SKM-1 (cell line): ENCODE data around the gene COPE.
"Not testable (repeated sequence)": the region's sequence is repeated elsewhere in the genome, so short reads cannot be mapped to it uniquely, and the experiment has no call there.

ENCODE experiments used
- DNase-seq: peaks from one replicate; lab custom pipeline; 2025; ENCODE audit not compliant: unreplicated experiment; lab: John Stamatoyannopoulos, UW

COPE gene

DNA sequence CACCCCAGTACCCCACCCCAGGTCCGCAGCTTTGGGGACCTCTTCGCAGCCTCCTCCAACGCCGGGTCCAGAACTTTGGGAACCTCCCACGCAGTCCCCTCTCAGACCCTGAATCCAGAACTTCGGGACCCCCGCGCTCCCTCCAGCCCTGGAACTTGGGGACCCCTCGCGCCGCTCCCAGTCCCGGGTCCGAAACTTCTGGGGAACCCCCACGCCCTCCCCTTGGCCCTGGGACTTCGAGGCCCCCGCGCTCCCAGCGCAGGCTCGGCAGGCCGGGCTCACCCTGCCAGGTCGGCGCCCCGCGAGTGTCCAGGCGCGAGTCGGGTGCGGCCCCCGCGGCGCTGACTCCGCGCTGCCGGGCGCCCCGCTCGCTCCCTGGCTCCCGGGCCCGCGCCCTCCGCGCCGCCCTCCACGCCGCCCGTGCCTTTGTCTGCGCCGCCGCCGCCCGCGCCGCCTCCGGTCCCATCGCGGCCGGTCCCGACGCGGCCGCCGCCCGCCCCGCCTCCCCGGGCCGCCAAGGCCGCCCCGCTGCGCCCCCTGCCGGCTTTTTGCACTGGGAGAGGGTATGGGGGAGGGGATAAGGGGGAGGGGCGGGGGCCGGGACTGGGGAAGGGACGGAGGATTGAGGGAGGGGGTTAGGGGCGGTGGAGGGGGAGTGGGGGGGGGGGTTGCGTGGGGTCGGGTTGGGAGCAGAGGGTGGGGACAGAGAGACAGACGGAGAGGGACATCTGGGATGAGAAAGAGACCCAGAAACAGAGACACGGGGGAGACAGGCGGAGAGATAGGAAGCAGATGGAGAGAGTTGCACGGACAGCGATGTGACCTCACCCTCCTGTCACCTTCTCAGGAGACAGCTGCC lies 21.8 kb upstream of the COPE start, which contains the start of gene HOMER3:
Gene HOMER3, minus strand, starts transcription at position 449 of the 859 bp plus-strand sequence. CDS start 2,235 bp downstream, outside the sequence.
- peak; percentile 29 for DNase-seq

DNA sequence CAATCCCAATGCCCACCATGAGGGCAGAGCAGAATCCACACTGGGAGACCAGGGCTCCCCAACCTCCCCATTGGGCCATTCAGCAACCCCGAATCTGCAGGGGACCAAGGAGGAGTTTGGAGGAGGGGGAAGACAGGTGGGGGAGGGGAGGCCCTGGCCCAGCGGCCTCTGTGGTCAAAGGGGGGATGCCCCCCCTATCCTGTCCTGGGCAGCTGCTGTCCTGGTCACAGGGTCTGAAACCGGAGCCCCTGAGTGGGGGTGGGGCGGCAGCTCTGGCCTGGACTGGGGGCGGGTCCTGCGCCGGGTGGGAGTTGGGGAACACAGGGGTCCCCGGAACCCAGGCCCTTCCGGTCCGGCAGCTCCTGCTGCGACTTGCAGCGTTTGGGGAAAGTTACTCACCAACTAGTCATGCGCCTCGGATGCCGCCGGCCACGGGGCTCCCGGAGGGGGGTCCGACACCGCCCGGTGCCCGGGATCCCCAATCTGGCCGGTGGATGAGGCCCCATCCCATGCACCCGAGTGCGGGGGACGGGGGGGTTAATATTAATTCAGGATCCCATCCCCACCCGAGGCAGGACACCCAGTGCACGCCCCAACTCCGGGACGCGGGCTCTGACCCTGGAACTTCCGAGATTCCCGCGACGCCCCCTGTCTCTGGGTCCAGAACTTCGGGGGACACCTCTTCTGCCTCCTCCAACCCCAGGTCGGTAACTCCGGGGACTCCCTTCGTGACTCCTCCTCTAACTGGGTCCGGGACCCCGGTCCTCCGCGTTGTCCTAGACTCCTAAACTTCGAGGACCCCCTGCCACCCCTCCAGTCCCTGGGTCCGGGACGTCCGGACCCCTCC lies 21.0 kb upstream of the COPE start:
- DNase-seq: no peak

DNA sequence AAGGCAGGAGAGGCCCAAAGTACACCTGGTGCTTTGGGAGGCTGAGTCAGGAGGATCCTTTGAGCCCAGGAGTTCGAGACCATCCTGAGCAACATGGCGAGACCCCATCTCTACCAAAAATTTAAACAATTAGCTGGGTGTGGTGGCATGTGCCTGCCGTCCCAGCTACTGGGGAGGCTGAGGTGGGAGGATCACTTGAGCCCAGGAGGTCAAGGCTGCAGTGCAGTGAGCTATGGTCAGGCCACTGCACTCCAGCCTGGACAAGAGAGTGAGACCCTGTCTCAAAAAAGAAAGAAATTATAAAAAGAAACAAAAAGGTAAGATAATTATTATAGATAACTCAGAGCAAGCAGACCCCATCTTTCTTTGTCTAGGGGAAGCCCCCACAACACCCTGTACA lies 20.0 kb upstream of the COPE start:
- DNase-seq: no peak

DNA sequence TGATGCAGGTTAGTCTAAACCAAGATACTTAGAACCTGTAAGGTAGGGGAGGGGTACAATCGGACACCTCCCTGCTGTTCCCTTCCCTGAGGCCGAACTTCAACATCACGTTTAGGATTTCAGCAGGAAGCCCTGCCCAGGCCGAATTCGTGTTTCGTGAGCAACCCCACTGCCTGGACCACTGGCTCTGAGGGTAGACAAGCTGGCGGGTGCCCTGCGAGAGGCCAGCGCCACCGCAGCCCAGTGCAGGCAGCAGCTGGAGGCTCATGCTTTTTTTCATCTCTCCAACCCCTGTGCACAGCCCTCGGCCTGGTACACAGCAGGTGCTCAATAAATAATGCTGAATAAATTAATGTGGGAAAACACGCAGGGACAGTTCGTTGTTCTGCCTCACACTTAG lies 14.1 kb upstream of the COPE start:
- DNase-seq: no peak

DNA sequence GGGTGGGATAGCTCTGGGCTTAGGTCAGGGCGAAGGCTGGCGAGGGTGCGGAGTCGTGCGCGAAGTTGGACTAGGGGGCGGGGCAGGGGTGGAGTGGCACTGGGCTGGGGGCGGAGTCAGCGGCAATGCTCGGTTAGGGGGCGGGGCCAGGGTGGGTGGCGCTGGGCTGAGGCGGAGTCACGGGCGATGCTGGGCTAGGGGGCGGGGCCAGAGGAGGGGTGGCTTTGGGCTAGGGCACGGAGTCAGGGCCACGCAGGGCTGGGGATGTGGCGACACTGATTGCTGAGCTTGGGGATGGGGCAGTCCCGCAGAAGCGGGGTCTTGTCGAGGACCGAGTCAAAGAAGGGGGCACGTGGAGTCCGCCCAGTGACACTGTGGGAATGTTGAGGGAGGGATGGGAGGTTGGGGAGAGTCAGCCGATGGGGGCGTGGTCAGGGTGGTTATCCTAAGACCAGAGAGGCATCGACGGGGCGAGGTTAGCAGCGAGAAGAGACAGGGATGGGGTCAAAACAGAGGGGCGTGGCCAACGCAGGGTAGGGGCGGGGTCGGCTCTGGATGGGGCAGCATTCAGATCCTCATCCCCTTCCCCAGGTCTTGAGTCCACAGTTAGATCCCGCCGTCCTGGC lies 13.1 kb upstream of the COPE start:
- no peak for DNase-seq

DNA sequence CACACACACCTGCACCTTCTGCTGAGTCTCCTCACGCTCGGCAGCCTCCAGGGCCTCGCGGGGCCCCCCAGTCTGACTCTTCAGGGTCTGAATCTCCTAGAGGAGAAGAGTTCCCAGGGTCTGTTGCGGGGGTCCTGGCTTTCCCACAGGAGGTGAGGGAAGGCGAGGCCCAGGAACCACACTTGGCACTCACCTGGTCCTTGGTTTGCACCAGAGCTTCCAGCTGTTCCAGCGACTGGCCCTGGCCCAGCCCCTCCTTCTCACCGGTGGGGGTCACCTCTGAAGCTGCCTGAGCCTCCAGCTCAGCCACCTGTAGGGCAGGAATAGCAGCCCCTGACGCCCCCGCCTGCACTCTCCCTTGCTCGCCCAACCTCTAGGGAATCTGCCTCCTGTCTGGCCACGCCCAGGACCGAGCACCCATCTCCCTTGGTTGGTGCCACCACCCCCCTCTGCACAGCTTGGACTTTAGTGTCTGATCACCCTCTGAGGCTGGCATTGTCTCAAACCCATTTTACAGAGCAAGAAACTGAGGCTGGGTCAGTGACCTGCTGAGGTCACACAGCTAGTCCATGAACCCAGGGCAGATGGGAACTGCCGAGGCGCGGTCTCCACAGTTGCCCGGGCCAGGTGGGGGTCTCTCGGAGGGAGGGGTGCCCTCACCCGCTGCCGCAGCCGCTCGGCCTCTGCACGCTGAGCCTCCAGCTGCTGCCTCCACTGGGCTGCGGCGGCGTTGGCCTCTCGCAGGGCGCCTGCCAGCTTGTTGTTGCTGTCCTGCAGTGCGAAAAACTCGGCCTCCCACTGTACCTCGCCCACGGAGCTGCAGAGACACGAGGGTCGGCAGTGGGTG lies 12.4 kb upstream of the COPE start:
- no peak for DNase-seq

DNA sequence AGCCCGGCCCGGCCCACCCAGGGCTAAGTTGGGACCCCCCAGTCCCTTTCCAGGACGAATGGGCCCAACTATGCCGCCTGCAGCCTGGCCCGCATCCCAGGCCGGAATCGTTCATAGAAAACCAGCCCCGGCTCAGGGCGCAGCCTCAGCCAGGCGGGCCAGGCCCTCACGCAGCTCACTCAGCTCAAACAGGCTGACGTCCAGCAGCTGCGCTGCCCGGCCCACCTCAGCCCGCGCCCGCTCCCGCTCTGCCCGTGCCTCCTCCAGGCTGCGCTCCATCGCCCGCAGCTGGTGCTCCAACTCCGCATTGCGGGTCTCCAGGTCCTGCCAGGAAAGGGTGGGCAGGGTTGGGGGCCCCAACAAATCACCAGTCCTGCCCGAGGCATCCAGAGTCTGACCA lies 10.1 kb upstream of the COPE start:
- DNase-seq: no peak

DNA sequence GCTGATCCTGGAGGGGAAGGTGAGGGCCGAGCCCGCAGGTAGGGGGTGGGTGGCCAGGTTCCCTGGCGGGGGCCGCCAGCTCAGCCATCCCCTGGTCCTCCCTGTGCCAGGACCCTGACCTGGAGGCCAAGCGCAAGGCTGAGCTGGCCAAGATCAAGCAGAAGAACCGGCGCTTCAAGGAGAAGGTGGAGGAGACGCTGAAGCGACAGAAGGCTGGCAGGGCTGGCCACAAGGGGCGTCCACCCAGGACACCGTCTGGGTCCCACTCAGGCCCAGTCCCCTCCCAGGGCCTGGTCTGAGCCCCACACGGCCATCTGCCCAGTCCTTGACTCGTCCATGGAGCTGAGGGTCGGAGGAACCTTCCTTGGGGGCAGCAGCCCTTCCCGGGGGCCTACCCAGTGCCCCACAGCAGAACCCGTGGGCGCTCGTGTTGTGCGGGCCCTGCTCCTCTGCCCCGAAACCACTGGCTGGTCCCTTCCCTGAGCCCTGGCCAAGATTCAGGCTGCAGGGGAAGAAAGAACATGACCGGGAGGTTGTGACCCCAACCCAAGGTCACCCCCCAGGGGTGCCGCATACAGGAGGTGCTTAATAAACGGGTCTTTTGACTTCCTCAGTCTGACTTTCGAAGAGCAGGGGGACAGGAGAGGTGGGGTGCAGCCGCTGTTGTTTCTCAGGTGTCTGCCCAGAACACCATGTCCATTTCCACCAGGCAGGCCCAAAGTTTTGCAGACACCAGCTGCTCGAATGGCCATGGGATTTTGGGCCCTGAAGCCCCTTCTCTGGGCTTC lies 9.0 kb upstream of the COPE start:
- no peak for DNase-seq

DNA sequence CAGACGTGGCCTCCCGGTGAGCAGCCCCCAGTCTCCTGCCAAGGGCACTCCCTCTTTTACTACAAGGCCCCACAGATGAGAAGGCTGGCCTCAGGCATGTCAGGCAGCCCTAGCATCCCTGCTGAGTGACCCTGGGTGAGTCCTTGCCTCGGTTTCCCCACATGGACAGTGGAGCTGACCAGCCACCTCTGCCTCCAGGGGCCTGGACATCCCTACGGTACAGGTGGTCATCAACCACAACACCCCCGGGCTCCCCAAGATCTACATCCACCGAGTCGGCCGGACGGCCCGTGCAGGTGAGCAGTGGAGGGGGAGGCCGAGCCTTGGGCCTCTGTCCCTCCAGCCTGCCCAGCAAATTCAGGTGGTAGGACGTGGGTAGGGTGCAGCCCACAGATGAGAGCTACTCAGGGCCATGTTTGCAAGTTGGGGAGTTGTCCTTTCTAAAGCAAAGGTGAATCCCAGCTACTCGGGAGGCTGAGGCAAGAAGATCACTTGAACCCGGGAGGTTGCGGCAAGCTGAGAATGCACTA lies 5.6 kb upstream of the COPE start:
- DNase-seq: no peak

DNA sequence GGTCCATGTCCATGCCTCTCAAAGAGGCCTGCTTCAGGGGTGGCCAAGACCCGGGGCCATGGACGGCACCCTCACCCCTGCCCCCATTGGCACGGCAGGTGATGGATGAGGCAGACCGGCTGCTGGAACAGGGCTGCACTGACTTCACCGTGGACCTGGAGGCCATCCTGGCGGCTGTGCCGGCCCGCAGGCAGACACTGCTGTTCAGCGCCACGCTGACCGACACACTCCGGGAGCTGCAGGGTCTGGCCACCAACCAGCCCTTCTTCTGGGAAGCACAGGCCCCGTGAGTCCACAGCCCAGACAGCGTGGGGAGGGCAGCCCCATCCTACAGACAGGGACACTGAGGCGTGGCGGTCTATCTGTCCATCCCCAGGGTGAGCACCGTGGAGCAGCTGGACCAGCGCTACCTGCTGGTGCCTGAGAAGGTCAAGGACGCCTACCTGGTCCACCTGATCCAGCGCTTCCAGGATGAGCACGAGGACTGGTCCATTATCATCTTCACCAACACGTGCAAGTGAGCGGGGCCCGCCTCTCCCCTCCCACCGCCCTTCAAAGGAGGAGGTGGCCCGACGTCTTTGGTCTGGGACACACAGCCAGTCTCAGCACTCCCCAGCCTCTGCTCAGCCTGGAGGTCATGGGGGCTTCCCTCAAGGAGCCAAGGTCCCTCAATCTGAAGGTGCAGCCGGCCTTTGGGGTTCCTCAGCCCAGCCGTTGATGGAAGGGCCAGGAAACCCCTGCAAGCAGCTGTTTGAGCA lies 3.2 kb upstream of the COPE start:
- no peak for DNase-seq

DNA sequence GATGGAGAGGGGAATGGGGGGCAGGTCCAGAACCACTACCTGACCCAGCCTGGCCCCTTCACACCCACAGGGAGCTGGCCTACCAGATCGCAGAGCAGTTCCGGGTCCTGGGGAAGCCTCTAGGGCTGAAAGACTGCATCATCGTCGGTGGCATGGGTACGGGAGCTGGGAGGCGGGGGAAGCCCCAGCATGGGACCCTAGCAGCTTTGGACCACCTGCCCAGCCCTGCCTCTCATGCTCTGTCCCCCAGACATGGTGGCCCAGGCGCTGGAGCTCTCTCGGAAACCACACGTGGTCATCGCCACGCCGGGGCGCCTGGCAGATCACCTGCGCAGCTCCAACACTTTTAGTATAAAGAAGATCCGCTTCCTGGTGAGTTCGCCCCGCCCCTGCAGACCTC lies 2.4 kb upstream of the COPE start:
- no peak for DNase-seq

DNA sequence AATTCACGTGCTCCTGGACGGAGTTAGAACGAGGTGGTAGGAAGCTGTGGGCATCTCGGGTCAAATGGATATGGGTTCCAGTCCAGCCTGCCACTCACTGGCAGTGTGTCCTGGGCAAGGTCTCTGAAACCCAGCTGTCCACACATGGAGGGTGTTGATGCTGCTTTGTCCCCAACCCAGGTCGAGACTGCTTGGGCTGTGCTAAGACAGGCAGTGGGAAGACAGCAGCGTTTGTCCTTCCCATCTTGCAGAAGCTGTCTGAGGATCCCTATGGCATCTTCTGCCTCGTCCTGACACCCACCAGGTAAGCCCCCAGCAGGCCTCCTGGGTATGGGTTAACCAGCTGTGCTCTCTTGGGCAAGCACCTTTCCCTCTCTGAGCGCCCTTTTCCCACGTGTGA lies 1.2 kb upstream of the COPE start:
- no peak for DNase-seq

DNA sequence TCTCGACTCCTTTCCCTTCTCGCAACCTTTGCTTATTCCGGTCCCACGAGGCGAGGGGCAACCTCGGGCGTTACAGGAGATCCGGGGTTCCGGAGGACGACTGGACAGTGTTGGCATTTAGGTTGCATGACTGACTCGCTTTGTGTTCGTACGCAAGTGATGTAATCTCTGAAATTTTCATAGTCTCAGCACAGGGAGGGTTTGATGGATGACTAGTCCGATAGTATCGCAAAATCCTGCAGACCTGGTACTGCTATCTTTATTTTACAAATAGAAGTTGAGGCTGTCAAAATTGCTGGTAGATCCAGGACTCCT lies 670 bp upstream of the COPE start:
- no peak for DNase-seq

DNA sequence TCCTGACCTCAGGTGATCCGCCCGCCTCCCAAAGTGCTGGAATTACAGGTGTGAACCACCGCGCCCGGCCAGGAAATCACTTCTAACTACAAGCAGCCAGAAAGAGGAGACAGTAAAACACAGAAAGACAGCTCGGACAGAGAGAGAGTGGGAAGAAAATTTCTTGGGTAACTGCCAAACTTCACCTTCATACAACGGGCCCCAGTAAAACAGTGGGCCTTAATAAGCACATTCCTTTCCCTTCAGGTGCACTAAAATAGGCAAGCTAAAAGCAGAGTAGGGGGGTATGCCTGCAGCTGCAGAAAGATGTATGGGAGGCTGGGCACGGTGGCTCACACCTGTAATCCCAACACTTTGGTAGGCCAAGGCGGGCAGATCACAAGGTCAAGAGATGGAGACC lies 1.6 kb downstream of the COPE start:
- DNase-seq: not testable (repeated sequence)

DNA sequence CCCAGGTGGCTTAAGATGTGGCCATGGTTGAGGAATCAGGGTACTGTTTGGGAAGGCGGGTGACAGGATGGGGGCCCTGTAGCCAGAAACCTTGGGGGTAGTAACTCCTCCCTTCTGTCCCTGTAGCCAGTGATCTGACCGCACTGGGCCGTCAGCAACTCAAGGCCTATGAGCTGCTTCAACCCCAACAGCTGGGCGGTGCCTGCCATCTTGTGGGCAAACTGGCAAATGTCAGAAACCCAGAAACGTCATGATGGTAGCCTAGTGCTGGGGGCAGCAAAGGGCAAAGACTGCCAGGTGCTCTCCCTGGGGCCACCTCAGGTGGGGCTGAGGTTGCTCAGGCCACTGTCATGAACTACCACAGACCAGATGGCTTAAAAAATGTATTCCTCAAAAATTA lies 3.5 kb downstream of the COPE start:
- no peak for DNase-seq

DNA sequence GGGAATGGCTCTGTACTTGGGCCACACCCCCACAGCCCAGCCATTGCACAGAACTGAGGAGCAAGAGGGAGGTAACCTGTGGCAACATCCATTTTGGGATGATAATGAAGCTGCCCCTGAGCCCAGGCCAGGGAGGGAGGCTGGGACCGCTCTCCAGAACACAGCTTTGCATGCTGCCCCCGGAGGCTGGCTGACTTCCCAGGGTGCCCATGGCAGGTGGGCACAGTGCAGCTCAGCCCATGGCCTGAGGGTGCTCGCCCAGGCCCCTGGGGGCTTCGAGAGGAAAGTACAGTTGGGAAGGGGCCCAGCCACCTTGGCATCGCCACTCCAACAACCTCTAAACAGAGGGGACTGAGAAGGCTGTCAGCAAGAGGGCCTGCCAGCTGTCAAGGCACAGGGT lies 5.7 kb downstream of the COPE start:
- DNase-seq: no peak

DNA sequence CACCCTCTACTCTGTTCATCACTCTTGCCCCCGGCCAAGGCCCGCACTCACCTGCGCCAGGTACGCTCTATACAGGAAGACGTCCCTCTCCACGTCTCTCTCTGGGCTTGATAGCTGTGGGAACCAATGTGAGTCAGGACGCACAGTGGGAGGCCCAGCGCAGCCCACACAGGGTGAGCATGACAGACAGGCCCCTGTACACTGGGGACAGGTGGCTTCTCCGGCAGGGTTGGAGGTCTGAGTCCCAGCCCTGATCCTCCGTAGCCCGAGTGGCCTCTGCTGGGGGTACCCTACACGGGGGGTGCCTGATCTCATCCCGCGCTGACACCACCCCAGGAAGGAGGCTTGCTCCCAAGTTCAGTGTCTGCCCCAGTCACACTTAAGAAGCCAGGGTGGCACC lies 6.3 kb downstream of the COPE start:
- no peak for DNase-seq

DNA sequence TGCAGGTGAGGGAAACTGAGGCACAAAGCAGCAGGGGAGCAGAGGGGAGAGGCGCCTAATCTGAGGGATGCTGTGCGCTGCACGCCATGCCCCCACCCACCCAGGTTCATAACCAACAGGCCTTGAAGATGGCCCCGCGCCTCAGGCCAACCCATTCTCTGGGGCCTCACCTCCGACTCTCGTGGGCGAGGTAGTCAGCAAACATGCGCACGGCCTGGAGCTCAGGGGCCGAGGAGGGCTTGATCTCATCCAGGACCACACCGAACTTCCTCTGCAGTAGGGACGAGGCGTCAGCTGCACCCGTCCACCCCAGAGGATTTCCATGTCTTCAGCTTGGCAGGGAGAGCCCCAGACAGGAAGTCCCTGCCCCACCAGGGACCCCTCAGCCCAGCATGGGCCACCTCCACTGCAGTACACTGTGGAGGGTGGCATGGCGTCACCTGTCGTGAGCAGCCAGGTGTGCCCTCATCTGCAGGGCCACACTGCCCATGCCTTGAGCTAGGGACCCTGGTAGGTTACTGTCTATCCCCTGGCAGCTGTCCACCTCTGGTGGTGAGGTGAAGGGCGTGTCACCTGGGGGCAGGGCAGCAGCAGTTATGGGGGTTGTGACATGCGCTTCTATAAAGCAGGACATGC lies 8.3 kb downstream of the COPE start:
- no peak for DNase-seq

DNA sequence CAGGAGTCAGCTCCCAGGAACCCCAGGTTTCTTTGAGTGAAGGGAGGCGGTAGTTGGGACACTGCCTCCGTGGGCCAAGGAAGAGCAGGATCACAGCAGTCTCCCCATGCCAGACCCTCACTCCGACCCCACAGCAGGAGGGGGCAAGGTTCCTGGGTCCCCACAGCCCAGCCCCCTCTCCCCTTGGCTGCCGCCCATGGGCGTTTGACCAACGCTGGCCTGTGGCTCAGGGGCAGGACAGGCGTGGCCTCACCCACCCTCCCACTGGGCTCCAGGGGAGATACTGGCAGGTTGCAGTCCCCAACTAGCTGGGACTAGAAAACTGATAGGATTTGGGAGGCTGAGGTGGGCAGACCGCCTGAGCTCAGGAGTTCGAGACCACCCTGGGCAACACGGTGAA lies 9.2 kb downstream of the COPE start:
- no peak for DNase-seq
